SH-SY5Y (cell line): Measurements from ENCODE around the gene LRRC45.

Experiments
- GATA2 ChIP-seq: IDR thresholded peaks from 2 replicates; pipeline ENCODE4 v1.6.1; 2011; ENCODE audit warnings: mild to moderate bottlenecking, low read depth, low read length
- GATA3 ChIP-seq: IDR thresholded peaks from 2 replicates; pipeline ENCODE4 v1.6.1; 2011; ENCODE audit warnings: low read depth, mild to moderate bottlenecking, low read length, moderate library complexity

GRCh38 chr17:82062984-82063368, 39.9 kb downstream of the LRRC45 start:
- no peak for TF ChIP-seq GATA2
- no peak for TF ChIP-seq GATA3
